ENCODE results near the gene CD1B.

DNA sequence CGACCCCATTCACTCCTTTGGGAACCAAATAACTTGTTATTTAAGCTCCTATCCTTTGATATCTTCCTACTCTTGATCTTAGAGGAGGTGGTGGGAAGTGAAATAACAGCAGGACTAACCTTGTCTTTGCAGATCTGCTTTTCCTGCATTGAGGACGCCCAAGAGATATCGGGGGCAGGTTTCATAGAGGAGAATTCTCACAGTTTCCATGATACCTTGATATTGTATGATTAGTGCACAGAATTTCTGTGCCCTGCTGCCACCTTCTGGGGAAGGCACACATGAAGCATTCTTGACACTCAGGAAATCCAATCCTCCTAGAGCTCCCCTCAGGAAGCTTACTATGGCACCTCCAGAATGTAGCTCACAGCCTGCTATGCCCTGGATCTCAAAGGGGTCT is 1.6 kb downstream of the CD1B start:
- TF ChIP-seq FOXA1 (IDR thresholded peaks at IDR 0.05) = no peak
- no peak for TF ChIP-seq ARNT (IDR thresholded peaks at IDR 0.05)
- no peak for TF ChIP-seq BHLHE40 (IDR thresholded peaks at IDR 0.05; ENCODE audit: borderline replicate concordance)
- TF ChIP-seq L3MBTL2 (conservative IDR thresholded peaks at IDR 0.05) = no peak
- TF ChIP-seq HDGF (IDR thresholded peaks at IDR 0.05; ENCODE audit: borderline replicate concordance) = no peak
- no peak for TF ChIP-seq FOXM1 (IDR thresholded peaks at IDR 0.05; ENCODE audit: borderline replicate concordance)
- TF ChIP-seq SP1 (IDR thresholded peaks at IDR 0.05) = no peak
- TF ChIP-seq FOXK2 (IDR thresholded peaks at IDR 0.05) = no peak
- TF ChIP-seq CTBP1 (IDR thresholded peaks at IDR 0.05; ENCODE audit: borderline replicate concordance) = no peak
- TF ChIP-seq NFRKB (IDR thresholded peaks at IDR 0.05) = no peak
- TF ChIP-seq, protein P1, sequence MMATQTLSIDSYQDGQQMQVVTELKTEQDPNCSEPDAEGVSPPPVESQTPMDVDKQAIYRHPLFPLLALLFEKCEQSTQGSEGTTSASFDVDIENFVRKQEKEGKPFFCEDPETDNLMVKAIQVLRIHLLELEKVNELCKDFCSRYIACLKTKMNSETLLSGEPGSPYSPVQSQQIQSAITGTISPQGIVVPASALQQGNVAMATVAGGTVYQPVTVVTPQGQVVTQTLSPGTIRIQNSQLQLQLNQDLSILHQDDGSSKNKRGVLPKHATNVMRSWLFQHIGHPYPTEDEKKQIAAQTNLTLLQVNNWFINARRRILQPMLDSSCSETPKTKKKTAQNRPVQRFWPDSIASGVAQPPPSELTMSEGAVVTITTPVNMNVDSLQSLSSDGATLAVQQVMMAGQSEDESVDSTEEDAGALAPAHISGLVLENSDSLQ (IDR thresholded peaks at IDR 0.05) = no peak
- TF ChIP-seq ZNF384 (IDR thresholded peaks at IDR 0.05) = no peak
- no peak for TF ChIP-seq SUZ12 (IDR thresholded peaks at IDR 0.05)
